ENCODE data around the gene CARD6. TPM values are rescaled to one million over a fixed set of nuclear protein-coding genes. Genes with fewer than 3 reads are reported as not detected.

The CARD6 gene
- total RNA-seq, 1 donor from 2014 or later = 24.3 TPM

DNA sequence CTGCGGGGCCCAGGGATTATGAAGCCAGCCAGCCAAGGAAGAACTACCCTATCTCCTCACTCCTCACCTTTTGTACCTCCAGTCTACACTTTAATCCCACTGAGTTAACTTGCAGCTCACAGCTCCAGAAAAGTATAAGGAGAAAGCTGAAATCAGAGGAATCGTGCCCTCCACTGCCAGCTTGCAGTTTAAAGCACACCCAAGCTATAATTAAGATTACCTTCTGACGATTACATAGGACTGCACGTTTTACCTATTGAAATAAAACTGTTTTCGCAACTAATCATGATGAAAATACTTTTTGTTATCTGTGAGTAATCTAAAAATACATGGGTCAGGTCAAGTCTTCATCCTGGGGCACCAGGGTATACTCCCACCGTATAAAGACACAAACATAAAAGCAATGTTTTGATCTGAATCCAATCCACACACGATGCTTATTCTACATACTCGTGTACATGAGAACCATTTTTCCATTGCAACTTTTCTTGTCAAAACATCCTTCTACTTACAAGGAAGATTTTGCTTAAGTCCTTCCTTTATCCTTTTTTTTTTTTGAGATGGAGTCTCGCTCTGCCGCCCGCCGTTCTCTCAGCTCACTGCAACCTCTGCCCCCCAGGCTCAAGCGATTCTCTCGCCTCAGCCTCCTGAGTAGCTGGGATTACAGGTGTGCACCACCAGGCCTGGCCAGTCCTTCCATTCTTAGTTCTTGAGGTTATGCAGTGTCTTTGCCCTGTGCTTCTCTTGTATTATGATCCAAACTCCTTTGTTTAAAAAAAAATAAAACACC lies 13.8 kb upstream of the CARD6 start:
- Histone ChIP-seq H3K36me3 (peaks cover 72% of the 10 kb centered on the region), H3K4me3 (no peak overlapping the region), H3K27me3 (ENCODE audit: low read depth) (no peaks in the 10 kb centered on the region), H3K9me3 (no peaks in the 10 kb centered on the region), H3K27ac (no peak overlapping the region), H3K4me1 (peaks cover 3% of the 10 kb centered on the region)
- intact Hi-C loops (cut with DNase I) = no loop called here
- ATAC-seq (no peak), DNase-seq (no peak)
- no peak for TF ChIP-seq CTCF (IDR thresholded peaks at IDR 0.05)

GRCh38 chr5:40828021-40828631 lies 13.0 kb upstream of the CARD6 start:
- Histone ChIP-seq H3K27ac (no peak overlapping the region), H3K9me3 (no peaks in the 10 kb centered on the region), H3K4me1 (peaks cover 11% of the 10 kb centered on the region), H3K27me3 (ENCODE audit: low read depth) (no peaks in the 10 kb centered on the region), H3K4me3 (no peak overlapping the region), H3K36me3 (peaks cover 79% of the 10 kb centered on the region)
- ATAC-seq (no peak), DNase-seq (no peak)
- no peak for TF ChIP-seq CTCF (IDR thresholded peaks at IDR 0.05)
- intact Hi-C loops (cut with DNase I) = no loop called here

DNA sequence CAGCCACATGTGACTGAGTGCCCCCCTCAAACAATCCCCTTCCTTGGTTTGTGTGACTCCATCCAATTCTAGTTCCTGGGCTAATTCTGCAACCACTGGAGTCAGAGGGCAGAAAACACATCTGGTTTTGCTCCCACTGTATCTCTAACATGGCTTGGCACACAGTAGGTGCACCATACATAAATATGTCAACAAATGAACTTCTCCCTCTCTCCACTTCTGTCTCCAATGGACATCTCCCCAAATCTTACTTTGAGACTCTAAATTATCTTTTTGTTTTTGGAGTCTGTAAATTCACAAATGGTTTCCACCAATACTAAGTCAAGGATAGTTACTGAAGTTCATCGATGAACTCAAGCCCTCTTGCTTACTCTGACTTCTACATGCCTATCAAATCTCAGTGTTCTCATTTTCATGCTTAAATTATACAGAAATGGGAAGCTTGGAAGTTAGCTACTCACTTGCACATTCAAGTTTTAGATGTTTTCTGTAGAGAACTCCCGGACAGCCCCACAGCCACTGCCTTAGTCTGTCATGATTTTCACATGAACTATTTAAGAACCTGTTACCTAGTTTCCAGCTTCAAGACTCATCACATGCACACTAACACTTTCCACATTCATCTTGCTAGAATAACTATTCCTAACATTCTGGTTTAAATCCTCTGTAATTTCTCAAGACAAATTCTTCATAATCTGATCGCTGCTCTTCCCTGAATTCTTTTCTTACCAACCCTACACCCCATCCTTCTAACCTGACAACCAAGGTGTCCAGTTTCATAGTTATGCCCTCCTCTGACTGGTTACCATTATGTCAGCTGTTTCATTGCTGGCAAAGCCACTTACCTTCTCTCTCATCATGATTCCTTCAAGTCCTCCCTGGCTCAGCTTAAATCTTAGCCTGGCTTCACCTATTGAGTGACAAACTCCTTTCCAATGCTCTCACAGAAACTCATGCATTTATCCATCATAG lies 12.2 kb upstream of the CARD6 start:
- no peak overlapping the region for H3K4me3 ChIP-seq
- DNase-seq (no peak), ATAC-seq (no peak)
- H3K27ac ChIP-seq = no peak overlapping the region
- intact Hi-C loops (cut with DNase I) = no loop called here
- H3K27me3 ChIP-seq (ENCODE audit: low read depth) = no peaks in the 10 kb centered on the region
- peaks cover 19% of the 10 kb centered on the region for H3K4me1 ChIP-seq
- H3K36me3 ChIP-seq = peaks cover 88% of the 10 kb centered on the region
- no peak for TF ChIP-seq CTCF (IDR thresholded peaks at IDR 0.05)
- no peaks in the 10 kb centered on the region for H3K9me3 ChIP-seq

GRCh38 chr5:40829748-40830533 lies 11.2 kb upstream of the CARD6 start:
- Histone ChIP-seq H3K27ac (no peak overlapping the region), H3K27me3 (ENCODE audit: low read depth) (no peaks in the 10 kb centered on the region), H3K4me3 (no peak overlapping the region), H3K9me3 (no peaks in the 10 kb centered on the region), H3K4me1 (peaks cover 22% of the 10 kb centered on the region), H3K36me3 (peaks cover 89% of the 10 kb centered on the region)
- no peak for TF ChIP-seq CTCF (IDR thresholded peaks at IDR 0.05)
- intact Hi-C loops (cut with DNase I) = no loop called here
- DNase-seq (no peak), ATAC-seq (no peak)
